Panc1 (cell line): ENCODE results near the gene FAT1. TPM values are rescaled to one million over a fixed set of nuclear protein-coding genes. Genes with fewer than 3 reads are reported as not detected.
A peak's percentile ranks its signal among the peaks of the same experiment; 100 is the strongest.

ENCODE experiments used
- ATAC-seq: fragments of 200-7000 bp; cut with Tn5 transposase; 2 replicates; pipeline ENCODE4 v1.9.1; 2020; ENCODE audit warnings: mild to moderate bottlenecking, moderate library complexity
- BruUV-seq: library from RNA; stranded (reverse); fragments of 400-500 nt; replicated peaks from 2 replicates; lab custom pipeline; 2021; lab: Mats Ljungman, UMichigan
- CTCF ChIA-PET: fragments of 300-600 bp; sonication (Branson Sonifier 250); formaldehyde crosslinking; loops from one replicate; lab custom pipeline; 2022; ENCODE audit warnings: antibody characterized with exemption; lab: Charles Lee
- POLR2A ChIA-PET: fragments of 300-600 bp; sonication (Branson Sonifier 250); formaldehyde crosslinking; loops from one replicate; lab custom pipeline; 2022; ENCODE audit warnings: antibody characterized with exemption; lab: Charles Lee
- DNase-seq: peaks from one replicate; pipeline ENCODE4 v3.0.0-alpha.2; 2010; ENCODE audit warnings: low read depth, low spot score
- H3K27ac ChIP-seq: 2 replicates; pipeline ENCODE4 v1.5.1; 2011; ENCODE audit warnings: mild to moderate bottlenecking, low read length, inconsistent platforms
- H3K27me3 ChIP-seq: fragments of 200-500 bp; sonication (Bioruptor generic); 2 replicates; pipeline ENCODE4 v1.6.0; 2014; ENCODE audit warnings: low read length, inconsistent platforms; ENCODE audit not compliant: control insufficient read depth, insufficient read depth
- H3K36me3 ChIP-seq: fragments of 200-500 bp; sonication (Bioruptor generic); 2 replicates; pipeline ENCODE4 v1.5.1; 2014; ENCODE audit warnings: inconsistent platforms, mild to moderate bottlenecking, low read length, moderate library complexity; ENCODE audit not compliant: control insufficient read depth, insufficient read depth
- H3K4me1 ChIP-seq: 2 replicates; pipeline ENCODE4 v1.5.1; 2011; ENCODE audit warnings: inconsistent platforms, mild to moderate bottlenecking, low read length, moderate library complexity; ENCODE audit not compliant: control insufficient read depth, insufficient read depth
- H3K4me3 ChIP-seq, 2 experiments: 2 replicates each; pipeline ENCODE4 v1.5.1; 2011 to 2012; ENCODE audit warnings: low read depth in 2 of 2, low read length in 2 of 2, mild to moderate bottlenecking in 2 of 2, inconsistent platforms in 1 of 2, moderate library complexity in 1 of 2
- H3K9me3 ChIP-seq: fragments of 200-500 bp; sonication (Bioruptor generic); 2 replicates; pipeline ENCODE4 v1.5.1; 2014; ENCODE audit warnings: low read depth, mild to moderate bottlenecking, inconsistent platforms, low read length, moderate library complexity; ENCODE audit not compliant: control insufficient read depth, insufficient read depth
- CTCF ChIP-seq: fragments of 450-650 bp; IDR thresholded peaks from 2 replicates; pipeline ENCODE4 v1.5.1; 2017; ENCODE audit warnings: mild to moderate bottlenecking
- POLR2AphosphoS5 ChIP-seq: IDR thresholded peaks from 2 replicates; pipeline ENCODE4 v1.6.1; 2012; ENCODE audit warnings: mild to moderate bottlenecking, low read depth, low read length, moderate library complexity
- SIN3A ChIP-seq: IDR thresholded peaks from 2 replicates; pipeline ENCODE4 v1.6.1; 2012; ENCODE audit warnings: low read depth, mild to moderate bottlenecking, low read length, moderate library complexity, borderline replicate concordance; ENCODE audit not compliant: insufficient read depth
- TCF7L2 ChIP-seq: IDR thresholded peaks from 2 replicates; pipeline ENCODE4 v1.6.1; 2011; ENCODE audit warnings: mild to moderate bottlenecking, low read depth, low read length, inconsistent platforms
- in situ Hi-C: cut with HindIII; loops from 2 replicates; pipeline ENCODE4 v1.10.0; 2016; ENCODE audit warnings: low sequenced_read_pairs, low pct_unique_long_range_greater_than_20kb
- intact Hi-C: fragments of 100-400 bp; cut with micrococcal nuclease; formaldehyde crosslinking; loops from one replicate; pipeline ENCODE4 v1.10.0; 2022; ENCODE audit not compliant: unreplicated experiment
- total RNA-seq: library from RNA; stranded (reverse); gene quantifications from one replicate; pipeline ENCODE4 v1.2.1, GENCODE V29; 2021; ENCODE audit not compliant: unreplicated experiment
- TF ChIP-seq, protein P1 (sequence below), 2 experiments: IDR thresholded peaks; 2 replicates each; pipeline ENCODE4 v1.6.1; 2011 to 2012; ENCODE audit warnings: low read depth in 2 of 2, control low read depth in 1 of 2, low read length in 1 of 2, mild to moderate bottlenecking in 1 of 2, moderate library complexity in 1 of 2; ENCODE audit not compliant: insufficient read depth in 1 of 2

FAT1 gene
- total RNA-seq, 1 experiment from 2014 or later: 288 TPM

DNA sequence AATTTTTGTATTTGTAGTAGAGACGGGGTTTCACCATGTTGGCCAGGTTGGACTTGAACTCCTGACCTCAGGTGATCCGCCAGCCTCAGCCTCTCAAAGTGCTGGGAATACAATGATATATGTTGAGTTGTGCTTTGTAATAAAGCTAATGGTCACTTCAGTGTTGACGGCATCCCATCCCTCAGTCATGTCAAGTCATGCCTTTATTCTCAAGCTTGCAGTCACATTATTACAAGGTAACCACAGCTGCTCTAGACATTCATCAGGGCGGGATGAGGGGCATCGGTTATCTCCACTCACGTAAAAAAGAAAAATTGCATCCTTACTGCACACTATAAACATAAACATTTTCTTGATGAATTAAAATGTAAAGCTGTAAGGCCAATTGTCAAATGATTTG lies 12.8 kb upstream of the FAT1 start:
- Histone ChIP-seq H3K9me3 (no peaks in the 10 kb centered on the region), H3K4me1 (peaks cover 13% of the 10 kb centered on the region), H3K36me3 (no peaks in the 10 kb centered on the region), H3K27me3 (no peaks in the 10 kb centered on the region), H3K4me3 (no peak overlapping the region), H3K27ac (no peak overlapping the region)
- TF ChIP-seq SIN3A (no peak), CTCF (no peak), POLR2AphosphoS5 (no peak), TCF7L2 (no peak)
- TF ChIP-seq, protein P1, sequence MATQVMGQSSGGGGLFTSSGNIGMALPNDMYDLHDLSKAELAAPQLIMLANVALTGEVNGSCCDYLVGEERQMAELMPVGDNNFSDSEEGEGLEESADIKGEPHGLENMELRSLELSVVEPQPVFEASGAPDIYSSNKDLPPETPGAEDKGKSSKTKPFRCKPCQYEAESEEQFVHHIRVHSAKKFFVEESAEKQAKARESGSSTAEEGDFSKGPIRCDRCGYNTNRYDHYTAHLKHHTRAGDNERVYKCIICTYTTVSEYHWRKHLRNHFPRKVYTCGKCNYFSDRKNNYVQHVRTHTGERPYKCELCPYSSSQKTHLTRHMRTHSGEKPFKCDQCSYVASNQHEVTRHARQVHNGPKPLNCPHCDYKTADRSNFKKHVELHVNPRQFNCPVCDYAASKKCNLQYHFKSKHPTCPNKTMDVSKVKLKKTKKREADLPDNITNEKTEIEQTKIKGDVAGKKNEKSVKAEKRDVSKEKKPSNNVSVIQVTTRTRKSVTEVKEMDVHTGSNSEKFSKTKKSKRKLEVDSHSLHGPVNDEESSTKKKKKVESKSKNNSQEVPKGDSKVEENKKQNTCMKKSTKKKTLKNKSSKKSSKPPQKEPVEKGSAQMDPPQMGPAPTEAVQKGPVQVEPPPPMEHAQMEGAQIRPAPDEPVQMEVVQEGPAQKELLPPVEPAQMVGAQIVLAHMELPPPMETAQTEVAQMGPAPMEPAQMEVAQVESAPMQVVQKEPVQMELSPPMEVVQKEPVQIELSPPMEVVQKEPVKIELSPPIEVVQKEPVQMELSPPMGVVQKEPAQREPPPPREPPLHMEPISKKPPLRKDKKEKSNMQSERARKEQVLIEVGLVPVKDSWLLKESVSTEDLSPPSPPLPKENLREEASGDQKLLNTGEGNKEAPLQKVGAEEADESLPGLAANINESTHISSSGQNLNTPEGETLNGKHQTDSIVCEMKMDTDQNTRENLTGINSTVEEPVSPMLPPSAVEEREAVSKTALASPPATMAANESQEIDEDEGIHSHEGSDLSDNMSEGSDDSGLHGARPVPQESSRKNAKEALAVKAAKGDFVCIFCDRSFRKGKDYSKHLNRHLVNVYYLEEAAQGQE (IDR thresholded peaks at IDR 0.05; ENCODE audit: insufficient read depth in 1 of 2, low read depth in 2 of 2, low read length in 1 of 2): no peak
- CTCF ChIA-PET: no interaction called here
- intact Hi-C loops: no loop called here
- POLR2A ChIA-PET: no interaction called here
- DNase-seq (no peak), ATAC-seq (no peak)
- in situ Hi-C loops: no loop called here
- BruUV-seq: no TSS peak

GRCh38 chr4:186734251-186734650 lies 10.6 kb upstream of the FAT1 start:
- Histone ChIP-seq H3K4me1 (peaks cover 13% of the 10 kb centered on the region), H3K4me3 (no peak overlapping the region), H3K36me3 (no peaks in the 10 kb centered on the region), H3K27me3 (no peaks in the 10 kb centered on the region), H3K9me3 (no peaks in the 10 kb centered on the region), H3K27ac (peak overlapping the region; percentile 51; the same call in 1 of the 2 replicates)
- TF ChIP-seq SIN3A (no peak), POLR2AphosphoS5 (no peak), TCF7L2 (no peak), CTCF (no peak)
- TF ChIP-seq, protein P1 (IDR thresholded peaks at IDR 0.05; ENCODE audit: insufficient read depth in 1 of 2, low read depth in 2 of 2, low read length in 1 of 2): no peak
- intact Hi-C loops: no loop called here
- no TSS peak for BruUV-seq
- in situ Hi-C loops: no loop called here
- DNase-seq: no peak
- no peak for ATAC-seq
- POLR2A ChIA-PET: no interaction called here
- CTCF ChIA-PET: interaction anchor here (0.5 kb wide), 1 partner anchor 865 kb away, joined by 3 read pairs; no protein-coding TSS in a partner anchor
